OCI-LY7 (cell line): ENCODE results near the gene GET4. TPM values are rescaled to one million over a fixed set of nuclear protein-coding genes. Genes with fewer than 3 reads are reported as not detected.
"Not testable (repeated sequence)": the region's sequence is repeated elsewhere in the genome, so short reads cannot be mapped to it uniquely, and the experiment has no call there.

Source experiments
- BruUV-seq: library from RNA; stranded (reverse); fragments of 400-500 nt; replicated peaks from 2 replicates; lab custom pipeline; 2021; lab: Mats Ljungman, UMichigan
- CTCF ChIA-PET: fragments of 300-600 bp; sonication (Branson Sonifier 250); formaldehyde crosslinking; loops from one replicate; lab custom pipeline; 2022; ENCODE audit warnings: antibody characterized with exemption; ENCODE audit not compliant: unreplicated experiment; lab: Charles Lee
- POLR2A ChIA-PET: fragments of 300-600 bp; sonication (Branson Sonifier 250); formaldehyde crosslinking; loops from one replicate; lab custom pipeline; 2022; ENCODE audit warnings: antibody characterized with exemption; lab: Charles Lee
- DNase-seq: peaks from one replicate; pipeline ENCODE4 v3.0.0-alpha.2; 2015; ENCODE audit warnings: low spot score
- H2AFZ ChIP-seq: fragments of 200-600 bp; sonication (generic), shearing (Covaris generic); 2 replicates; pipeline ENCODE4 v1.6.1; 2014; ENCODE audit warnings: mild to moderate bottlenecking, antibody characterized with exemption, low read length, moderate library complexity
- H3K27ac ChIP-seq: fragments of 200-600 bp; sonication (generic); 2 replicates; pipeline ENCODE4 v1.5.1; 2014; ENCODE audit warnings: mixed run types, low read depth, mild to moderate bottlenecking, moderate library complexity, low read length, inconsistent platforms; ENCODE audit not compliant: poor library complexity, severe bottlenecking
- H3K36me3 ChIP-seq: fragments of 200-600 bp; sonication (generic); 2 replicates; pipeline ENCODE4 v1.6.1; 2014; ENCODE audit warnings: mild to moderate bottlenecking, antibody characterized with exemption, low read length, moderate library complexity, mixed read lengths; ENCODE audit not compliant: insufficient read depth
- H3K4me1 ChIP-seq: fragments of 200-600 bp; sonication (generic); 2 replicates; pipeline ENCODE4 v1.5.1; 2014; ENCODE audit warnings: mild to moderate bottlenecking, low read length; ENCODE audit not compliant: insufficient read depth, poor library complexity, severe bottlenecking
- H3K4me2 ChIP-seq: fragments of 200-600 bp; sonication (generic); 2 replicates; pipeline ENCODE4 v1.6.1; 2014; ENCODE audit warnings: mild to moderate bottlenecking, low read length
- H3K4me3 ChIP-seq: fragments of 200-600 bp; sonication (generic); 2 replicates; pipeline ENCODE4 v1.5.1; 2014; ENCODE audit warnings: mild to moderate bottlenecking, low read depth, low read length; ENCODE audit not compliant: poor library complexity, severe bottlenecking
- H3K79me2 ChIP-seq: fragments of 200-600 bp; sonication (generic); 2 replicates; pipeline ENCODE4 v1.6.1; 2016; ENCODE audit warnings: low read depth, mild to moderate bottlenecking, low read length, moderate library complexity, mixed read lengths; ENCODE audit not compliant: insufficient read depth
- H3K9me2 ChIP-seq: fragments of 200-600 bp; sonication (generic); 2 replicates; pipeline ENCODE4 v1.6.1; 2016; ENCODE audit warnings: mild to moderate bottlenecking, low read length, mixed read lengths; ENCODE audit not compliant: insufficient read depth
- H3K9me3 ChIP-seq: fragments of 200-600 bp; sonication (generic); 2 replicates; pipeline ENCODE4 v1.6.1; 2014; ENCODE audit warnings: mild to moderate bottlenecking, mixed run types, low read length, mixed read lengths
- H4K20me1 ChIP-seq: fragments of 200-600 bp; sonication (generic); 2 replicates; pipeline ENCODE4 v1.6.1; 2014; ENCODE audit warnings: mild to moderate bottlenecking, antibody characterized with exemption, low read length, moderate library complexity, mixed read lengths; ENCODE audit not compliant: insufficient read depth
- CTCF ChIP-seq: fragments of 200-600 bp; sonication (generic); conservative IDR thresholded peaks from 2 replicates; pipeline ENCODE4 v1.5.1; 2014; ENCODE audit warnings: mild to moderate bottlenecking, antibody characterized with exemption, low read length, moderate library complexity, mixed read lengths
- EZH2phosphoT487 ChIP-seq: fragments of 200-600 bp; sonication (generic); IDR thresholded peaks from 2 replicates; pipeline ENCODE4 v1.6.1; 2018; ENCODE audit warnings: low read depth, borderline replicate concordance, mild to moderate bottlenecking, mixed run types, antibody characterized with exemption, low read length, moderate library complexity, mixed read lengths
- intact Hi-C: fragments of 100-400 bp; cut with micrococcal nuclease; formaldehyde crosslinking; loops from one replicate; pipeline ENCODE4 v1.10.0; 2022; ENCODE audit not compliant: unreplicated experiment
- total RNA-seq, 2 experiments: library from RNA; depleted of rRNA in 1 of 2; stranded (reverse); fragments of >200 nt in 1 of 2; shearing (Covaris generic) in 1 of 2; gene quantifications; 2 replicates each; pipeline ENCODE4 v1.2.3, GENCODE V29; 2014 to 2022

Gene GET4
- total RNA-seq, 2 experiments from 2014 or later, result 46.3 to 54.5 TPM

- Histone ChIP-seq H3K9me3 (no peaks in the 10 kb centered on the region), H3K4me2 (peak overlapping the region; percentile 62), H3K79me2 (no peaks in the 10 kb centered on the region), H3K27ac (peak overlapping the region; percentile 72), H3K4me3 (peak overlapping the region; percentile 59), H3K36me3 (no peaks in the 10 kb centered on the region), H4K20me1 (no peaks in the 10 kb centered on the region), H2AFZ (peak overlapping the region; percentile 66), H3K4me1 (peaks cover 33% of the 10 kb centered on the region), H3K9me2 (no peaks in the 10 kb centered on the region)
- ChIA-PET CTCF (interaction anchor here (1.0 kb wide), 2 partner anchors 13 to 33 kb away, joined by 3 to 4 read pairs; no protein-coding TSS in a partner anchor), POLR2A (interaction anchor here (1.0 to 1.5 kb wide), 3 partner anchors 19 to 52 kb away, joined by 3 to 6 read pairs (median 4); no protein-coding TSS in a partner anchor)
- no peak for TF ChIP-seq EZH2phosphoT487
- no peak for TF ChIP-seq CTCF
- DNase-seq, result no peak
- intact Hi-C loops, result loop anchor here (1.0 to 5.0 kb wide), 3 partner anchors 28 to 255 kb away; no protein-coding TSS in a partner anchor
- BruUV-seq, result no TSS peak
Observed at GRCh38 chr7:922334-923107, 46.2 kb downstream of the GET4 start.

- Histone ChIP-seq H3K4me1 (peaks cover 33% of the 10 kb centered on the region), H3K36me3 (no peaks in the 10 kb centered on the region), H3K9me3 (no peaks in the 10 kb centered on the region), H3K4me3 (peak overlapping the region; percentile 59), H2AFZ (peak overlapping the region; percentile 66), H3K27ac (peak overlapping the region; percentile 72), H3K79me2 (no peaks in the 10 kb centered on the region), H3K4me2 (peak overlapping the region; percentile 62), H3K9me2 (no peaks in the 10 kb centered on the region), H4K20me1 (no peaks in the 10 kb centered on the region)
- TF ChIP-seq EZH2phosphoT487, result no peak
- no peak for TF ChIP-seq CTCF
- DNase-seq, result peak; percentile 91
- CTCF ChIA-PET, result interaction anchor here (1.0 kb wide), 2 partner anchors 14 to 33 kb away, joined by 3 to 4 read pairs; no protein-coding TSS in a partner anchor
- BruUV-seq, result no TSS peak
- POLR2A ChIA-PET, result interaction anchor here (1.0 to 1.5 kb wide), 3 partner anchors 18 to 51 kb away, joined by 3 to 6 read pairs (median 4); no protein-coding TSS in a partner anchor
- intact Hi-C loops, result loop anchor here (1.0 to 5.0 kb wide), 3 partner anchors 27 to 254 kb away; no protein-coding TSS in a partner anchor
Observed at GRCh38 chr7:923108-924041, 47.0 kb downstream of the GET4 start.

- Histone ChIP-seq H3K4me1 (peaks cover 33% of the 10 kb centered on the region), H3K4me3 (peak overlapping the region; percentile 59), H3K4me2 (peak overlapping the region; percentile 62; the same call in 1 of the 2 replicates), H2AFZ (peak overlapping the region; percentile 66; the same call in 1 of the 2 replicates)
- CTCF ChIA-PET, DNase-seq, H3K27ac ChIP-seq, BruUV-seq, H4K20me1 ChIP-seq, H3K9me3 ChIP-seq, H3K36me3 ChIP-seq, H3K9me2 ChIP-seq, H3K79me2 ChIP-seq: not testable (repeated sequence)
- POLR2A ChIA-PET, result interaction anchor here (1.5 kb wide), 1 partner anchor 50 kb away, joined by 6 read pairs; no protein-coding TSS in a partner anchor
- intact Hi-C loops, result loop anchor here (5.0 kb wide), 1 partner anchor 253 kb away; no protein-coding TSS in a partner anchor
Observed at GRCh38 chr7:924042-924441, 47.7 kb downstream of the GET4 start.
